Activated naive CD8-positive, alpha-beta T cell treated with anti-CD3 and anti-CD28 coated beads for 36 hours (primary cell): ENCODE results near the gene FAM163B. TPM values are rescaled to one million over a fixed set of nuclear protein-coding genes. Genes with fewer than 3 reads are reported as not detected.

Source experiments
- DNase-seq: peaks from one replicate; pipeline ENCODE4 v3.0.0; 2021
- H3K27ac Mint-ChIP-seq: one replicate; pipeline ENCODE4 v1.8.0; 2022; ENCODE audit warnings: mild to moderate bottlenecking, moderate library complexity, mixed read lengths
- H3K27me3 Mint-ChIP-seq: one replicate; pipeline ENCODE4 v1.8.0; 2022; ENCODE audit warnings: mild to moderate bottlenecking, mixed read lengths
- H3K36me3 Mint-ChIP-seq: one replicate; pipeline ENCODE4 v1.8.0; 2021; ENCODE audit warnings: mild to moderate bottlenecking, mixed read lengths
- H3K4me1 Mint-ChIP-seq: one replicate; pipeline ENCODE4 v1.8.0; 2021; ENCODE audit warnings: mixed read lengths
- H3K4me3 Mint-ChIP-seq: one replicate; pipeline ENCODE4 v1.8.0; 2022; ENCODE audit warnings: mild to moderate bottlenecking, moderate library complexity, mixed read lengths
- H3K9me3 Mint-ChIP-seq: one replicate; pipeline ENCODE4 v1.8.0; 2022; ENCODE audit warnings: mixed read lengths
- total RNA-seq, 2 experiments: library from RNA; stranded (reverse); gene quantifications; one replicate each; pipeline ENCODE4 v1.2.3, GENCODE V29; 2021

FAM163B gene
- total RNA-seq, 2 experiments from 2014 or later: not detected

DNA sequence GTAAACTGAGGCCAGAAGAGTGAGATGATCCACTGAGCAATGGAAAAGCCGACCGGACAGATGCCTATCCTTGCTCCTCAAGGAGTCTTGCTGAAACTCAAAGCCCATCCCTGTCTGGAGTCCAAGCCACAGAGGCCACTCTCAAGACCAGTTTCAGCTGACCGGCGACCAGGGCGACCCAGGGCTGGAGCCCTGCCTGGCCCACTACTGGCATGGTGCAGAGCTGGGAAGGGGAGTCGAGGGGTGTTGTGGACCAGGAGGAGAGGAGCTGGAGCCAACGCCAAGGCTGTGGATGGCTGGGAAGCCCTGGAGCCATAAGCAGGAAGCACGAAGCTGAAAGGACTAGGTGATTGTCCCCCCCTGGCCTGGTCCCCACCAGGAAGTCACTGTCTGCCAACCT lies 22.1 kb downstream of the FAM163B start:
- H3K36me3 Mint-ChIP-seq: no peaks in the 10 kb centered on the region
- no peak for DNase-seq
- H3K27ac Mint-ChIP-seq: no peak overlapping the region
- no peaks in the 10 kb centered on the region for H3K4me1 Mint-ChIP-seq
- H3K4me3 Mint-ChIP-seq: no peak overlapping the region
- peaks cover 39% of the 10 kb centered on the region for H3K27me3 Mint-ChIP-seq
- H3K9me3 Mint-ChIP-seq: peaks cover 2% of the 10 kb centered on the region

- no peak overlapping the region for H3K4me3 Mint-ChIP-seq
- DNase-seq: no peak
- H3K4me1 Mint-ChIP-seq: no peaks in the 10 kb centered on the region
- peaks cover 2% of the 10 kb centered on the region for H3K9me3 Mint-ChIP-seq
- no peaks in the 10 kb centered on the region for H3K36me3 Mint-ChIP-seq
- H3K27ac Mint-ChIP-seq: no peak overlapping the region
- H3K27me3 Mint-ChIP-seq: peaks cover 46% of the 10 kb centered on the region
Measured at GRCh38 chr9:133585481-133586351, 23.5 kb downstream of the FAM163B start.

DNA sequence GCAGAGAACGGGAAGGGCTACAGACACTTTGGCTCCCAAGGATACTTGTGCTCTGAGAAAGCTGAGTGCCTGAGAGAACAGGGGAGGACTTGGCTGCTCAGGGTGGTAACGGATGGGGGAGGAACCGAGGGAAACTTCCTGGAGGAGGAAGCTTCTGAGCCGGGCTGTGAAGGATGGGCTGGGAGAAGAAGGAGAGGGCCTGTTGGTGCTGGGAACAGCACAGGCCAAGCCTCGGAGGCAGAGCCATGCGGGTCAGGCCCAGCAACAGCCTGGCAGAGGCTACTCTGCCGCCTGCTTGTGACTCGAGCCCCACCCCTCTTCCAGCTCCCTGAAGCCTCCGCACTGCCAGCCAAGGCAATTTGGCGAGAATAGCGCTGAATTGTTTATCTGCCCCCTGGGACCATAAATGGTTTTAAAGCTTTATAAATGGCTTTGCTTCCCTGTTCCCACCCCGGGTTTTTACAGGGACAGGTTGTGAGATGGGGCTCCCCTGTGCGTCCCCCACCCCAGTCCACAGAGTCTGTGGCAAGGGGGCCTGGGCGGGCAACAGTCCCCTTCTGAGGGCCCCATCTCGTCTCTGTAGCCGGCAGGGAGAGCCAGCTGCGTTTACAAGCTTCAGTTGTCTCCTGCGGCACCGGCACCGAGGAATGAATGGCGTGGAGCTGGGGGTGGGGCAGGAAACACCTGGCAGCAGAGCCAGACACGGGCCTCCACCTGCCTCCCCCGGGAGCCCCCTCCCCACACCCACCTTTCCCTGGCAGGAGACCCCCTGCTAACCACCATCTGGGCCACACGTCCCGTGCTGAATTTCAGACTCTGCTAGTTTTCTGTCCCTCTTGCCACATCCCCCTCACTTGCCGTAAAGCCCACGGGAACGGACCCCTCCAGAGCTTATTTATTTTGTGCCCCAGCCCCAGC lies 24.4 kb downstream of the FAM163B start:
- no peak for DNase-seq
- Mint-ChIP-seq H3K4me1 (no peaks in the 10 kb centered on the region), H3K27ac (no peak overlapping the region), H3K36me3 (no peaks in the 10 kb centered on the region), H3K4me3 (no peak overlapping the region), H3K9me3 (peaks cover 2% of the 10 kb centered on the region), H3K27me3 (peaks cover 54% of the 10 kb centered on the region)

GRCh38 chr9:133584167-133584558 lies 25.0 kb downstream of the FAM163B start:
- no peaks in the 10 kb centered on the region for H3K36me3 Mint-ChIP-seq
- peaks cover 58% of the 10 kb centered on the region for H3K27me3 Mint-ChIP-seq
- no peak overlapping the region for H3K4me3 Mint-ChIP-seq
- peaks cover 2% of the 10 kb centered on the region for H3K9me3 Mint-ChIP-seq
- H3K27ac Mint-ChIP-seq: no peak overlapping the region
- no peak for DNase-seq
- no peaks in the 10 kb centered on the region for H3K4me1 Mint-ChIP-seq

GRCh38 chr9:133583586-133583985 lies 25.6 kb downstream of the FAM163B start:
- no peaks in the 10 kb centered on the region for H3K4me1 Mint-ChIP-seq
- no peak overlapping the region for H3K27ac Mint-ChIP-seq
- no peaks in the 10 kb centered on the region for H3K36me3 Mint-ChIP-seq
- H3K27me3 Mint-ChIP-seq: peaks cover 58% of the 10 kb centered on the region
- H3K9me3 Mint-ChIP-seq: peaks cover 2% of the 10 kb centered on the region
- no peak for DNase-seq
- no peak overlapping the region for H3K4me3 Mint-ChIP-seq

DNA sequence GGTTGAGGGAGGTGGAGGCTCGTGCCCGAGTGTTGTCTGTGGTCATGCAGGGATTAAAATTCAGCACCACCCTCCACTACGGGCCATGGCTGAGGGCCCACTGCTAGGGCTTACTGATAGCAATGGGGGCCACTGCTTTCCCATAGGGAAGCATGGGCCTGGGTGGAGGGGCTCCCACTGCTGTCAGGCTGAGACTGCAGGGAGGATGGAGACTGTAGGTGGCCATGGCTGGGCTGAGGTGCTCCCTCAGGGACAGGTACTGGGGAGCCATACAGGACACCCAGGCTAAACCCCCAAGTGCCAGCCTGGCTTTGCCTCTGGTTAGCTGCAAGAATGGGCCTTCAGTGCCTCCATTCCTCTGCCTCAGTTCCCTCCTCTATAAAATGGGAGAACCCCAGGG lies 26.1 kb downstream of the FAM163B start:
- Mint-ChIP-seq H3K27ac (no peak overlapping the region), H3K4me3 (no peak overlapping the region), H3K4me1 (no peaks in the 10 kb centered on the region), H3K27me3 (peaks cover 62% of the 10 kb centered on the region), H3K9me3 (no peaks in the 10 kb centered on the region), H3K36me3 (no peaks in the 10 kb centered on the region)
- no peak for DNase-seq

- no peaks in the 10 kb centered on the region for H3K36me3 Mint-ChIP-seq
- peaks cover 66% of the 10 kb centered on the region for H3K27me3 Mint-ChIP-seq
- no peaks in the 10 kb centered on the region for H3K9me3 Mint-ChIP-seq
- H3K4me3 Mint-ChIP-seq: no peak overlapping the region
- no peaks in the 10 kb centered on the region for H3K4me1 Mint-ChIP-seq
- DNase-seq: no peak
- no peak overlapping the region for H3K27ac Mint-ChIP-seq
Measured at GRCh38 chr9:133582501-133583045, 26.6 kb downstream of the FAM163B start.

- Mint-ChIP-seq H3K36me3 (no peaks in the 10 kb centered on the region), H3K4me3 (no peak overlapping the region), H3K27me3 (peaks cover 73% of the 10 kb centered on the region), H3K27ac (peak overlapping the region; percentile 51), H3K4me1 (peaks cover 3% of the 10 kb centered on the region), H3K9me3 (no peaks in the 10 kb centered on the region)
- DNase-seq: no peak
Measured at GRCh38 chr9:133581513-133582343, 27.5 kb downstream of the FAM163B start.

GRCh38 chr9:133581011-133581410 lies 28.2 kb downstream of the FAM163B start:
- Mint-ChIP-seq H3K27me3 (peaks cover 73% of the 10 kb centered on the region), H3K36me3 (no peaks in the 10 kb centered on the region), H3K9me3 (no peaks in the 10 kb centered on the region)

DNA sequence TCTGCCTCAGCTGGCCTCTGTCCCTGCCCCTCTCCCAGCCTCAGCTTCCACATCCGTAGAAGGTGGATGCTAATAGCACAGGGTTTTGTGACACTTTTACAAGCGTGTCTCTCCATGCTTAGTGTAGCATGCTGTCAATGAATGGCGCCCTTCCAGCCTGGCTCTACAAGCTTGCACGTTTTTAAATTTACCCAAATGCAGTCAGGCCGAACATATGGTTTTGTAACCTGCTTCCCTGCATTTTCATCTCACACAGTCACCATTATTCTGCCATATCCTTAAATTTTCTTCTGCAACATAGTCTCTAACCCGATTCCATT lies 28.8 kb downstream of the FAM163B start:
- H3K36me3 Mint-ChIP-seq: no peaks in the 10 kb centered on the region
- H3K4me1 Mint-ChIP-seq: peaks cover 6% of the 10 kb centered on the region
- DNase-seq: no peak
- peaks cover 70% of the 10 kb centered on the region for H3K27me3 Mint-ChIP-seq
- H3K4me3 Mint-ChIP-seq: no peak overlapping the region
- H3K9me3 Mint-ChIP-seq: no peaks in the 10 kb centered on the region
- H3K27ac Mint-ChIP-seq: no peak overlapping the region

More at GRCh38 chr9:133581011-133581410, 28.2 kb downstream of the FAM163B start:
- no peak for DNase-seq
- H3K27ac Mint-ChIP-seq: no peak overlapping the region
- H3K4me3 Mint-ChIP-seq: no peak overlapping the region
- H3K4me1 Mint-ChIP-seq: peaks cover 6% of the 10 kb centered on the region

GRCh38 chr9:133579601-133580418 lies 29.4 kb downstream of the FAM163B start:
- Mint-ChIP-seq H3K9me3 (no peaks in the 10 kb centered on the region), H3K4me1 (peaks cover 6% of the 10 kb centered on the region), H3K4me3 (no peak overlapping the region), H3K27ac (no peak overlapping the region), H3K27me3 (peaks cover 64% of the 10 kb centered on the region), H3K36me3 (no peaks in the 10 kb centered on the region)
- DNase-seq: no peak

DNA sequence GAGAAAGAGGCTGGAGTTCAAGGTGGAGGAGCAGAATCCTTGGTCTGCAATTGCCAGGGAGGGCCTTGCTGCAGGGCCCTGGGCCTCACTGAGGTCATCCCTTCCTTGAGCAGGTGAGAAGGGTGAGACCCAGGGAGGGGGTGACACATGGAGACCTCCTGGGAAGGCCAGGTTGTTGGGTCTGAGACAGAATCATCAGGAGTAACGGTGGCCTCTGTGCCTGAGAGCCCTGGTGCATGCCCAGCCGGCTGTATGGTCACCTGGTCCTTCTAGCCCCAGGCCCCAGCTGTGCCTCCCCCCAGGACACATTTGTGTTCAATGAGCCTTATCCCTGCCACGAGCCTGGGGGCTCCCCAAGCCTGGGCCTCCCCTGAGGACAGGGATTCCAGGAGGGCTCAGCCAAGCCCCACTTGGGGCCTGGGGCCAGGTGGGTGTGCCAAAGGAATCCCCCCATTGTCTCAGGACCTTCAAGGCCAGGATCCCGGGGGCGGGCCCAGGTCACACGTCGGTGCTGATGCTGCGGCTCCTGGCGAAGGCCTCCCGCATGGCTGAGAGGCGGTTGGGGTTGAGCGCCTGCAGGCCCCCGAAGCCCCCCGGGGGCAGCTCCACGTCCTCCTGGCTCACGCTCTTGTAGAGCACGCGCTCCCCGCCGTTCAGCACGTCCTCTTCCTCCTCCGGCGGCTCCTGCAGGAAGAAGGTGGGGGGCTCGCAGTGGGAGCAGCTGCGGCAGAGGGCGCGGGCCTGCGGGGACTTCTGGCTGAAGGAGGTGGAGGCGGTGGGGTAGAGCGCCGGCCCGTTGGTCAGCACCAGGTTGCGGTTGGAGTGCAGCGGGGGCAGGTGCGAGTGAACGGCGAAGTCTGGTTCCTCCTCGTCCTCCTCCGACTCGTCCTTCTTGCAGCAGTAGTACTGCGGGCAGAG lies 30.4 kb downstream of the FAM163B start:
- peaks cover 54% of the 10 kb centered on the region for H3K27me3 Mint-ChIP-seq
- DNase-seq: no peak
- no peak overlapping the region for H3K27ac Mint-ChIP-seq
- H3K36me3 Mint-ChIP-seq: no peaks in the 10 kb centered on the region
- peaks cover 6% of the 10 kb centered on the region for H3K4me1 Mint-ChIP-seq
- no peaks in the 10 kb centered on the region for H3K9me3 Mint-ChIP-seq
- no peak overlapping the region for H3K4me3 Mint-ChIP-seq

- Mint-ChIP-seq H3K36me3 (no peaks in the 10 kb centered on the region), H3K27me3 (peaks cover 51% of the 10 kb centered on the region), H3K9me3 (no peaks in the 10 kb centered on the region), H3K27ac (no peak overlapping the region), H3K4me3 (no peak overlapping the region), H3K4me1 (peaks cover 6% of the 10 kb centered on the region)
- no peak for DNase-seq
Measured at GRCh38 chr9:133577737-133578112, 31.5 kb downstream of the FAM163B start.
